Nephron (organoid): Measurements from ENCODE around the gene ADAMTSL3.
A peak's percentile ranks its signal among the peaks of the same experiment; 100 is the strongest.
"Not testable (repeated sequence)": the region's sequence is repeated elsewhere in the genome, so short reads cannot be mapped to it uniquely, and the experiment has no call there.

ENCODE experiments used
- H3K27ac Mint-ChIP-seq, 3 experiments: 2 replicates each; pipeline ENCODE4 v1.8.0; 2020; ENCODE audit warnings: mixed read lengths in 3 of 3, mild to moderate bottlenecking in 2 of 3, moderate library complexity in 1 of 3
- H3K27me3 Mint-ChIP-seq: 2 replicates; pipeline ENCODE4 v1.8.0; 2021; ENCODE audit warnings: low read depth, mild to moderate bottlenecking, moderate library complexity, mixed read lengths
- H3K36me3 Mint-ChIP-seq: 2 replicates; pipeline ENCODE4 v1.8.0; 2020; ENCODE audit warnings: low read depth, mixed read lengths
- H3K4me1 Mint-ChIP-seq: 2 replicates; pipeline ENCODE4 v1.8.0; 2020; ENCODE audit warnings: mixed read lengths
- H3K4me3 Mint-ChIP-seq, 3 experiments: 2 replicates each; pipeline ENCODE4 v1.8.0; 2020; ENCODE audit warnings: mild to moderate bottlenecking in 3 of 3, mixed read lengths in 3 of 3, moderate library complexity in 2 of 3
- H3K9me3 Mint-ChIP-seq: 2 replicates; pipeline ENCODE4 v1.8.0; 2020; ENCODE audit warnings: mixed read lengths
- TF ChIP-seq, protein P1 (sequence below), 3 experiments: fragments of 200-600 bp; sonication (generic); IDR thresholded peaks; one replicate each; pipeline ENCODE4 v1.5.0; 2021; ENCODE audit warnings: antibody characterized with exemption in 3 of 3; ENCODE audit not compliant: unreplicated experiment in 3 of 3

Gene ADAMTSL3

DNA sequence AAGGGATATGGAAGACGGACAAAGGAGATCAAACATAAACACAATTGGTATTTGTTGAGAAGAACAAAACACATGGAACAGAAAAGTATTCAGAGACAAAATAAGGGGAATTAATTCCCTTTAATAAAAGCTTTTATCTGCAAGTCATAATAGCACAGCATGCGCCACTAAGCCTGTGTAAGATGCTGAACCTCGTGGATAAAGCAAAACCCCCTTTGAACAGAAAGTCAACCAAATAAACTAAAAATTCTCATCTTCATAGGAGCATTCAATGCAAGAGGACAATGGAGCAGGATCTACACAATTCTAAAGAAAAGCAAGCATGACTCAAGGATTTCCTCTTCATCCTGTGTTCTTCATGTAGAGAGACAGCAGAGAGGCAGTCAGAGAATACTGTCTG lies 307.4 kb downstream of the ADAMTSL3 start:
- TF ChIP-seq, protein P1, sequence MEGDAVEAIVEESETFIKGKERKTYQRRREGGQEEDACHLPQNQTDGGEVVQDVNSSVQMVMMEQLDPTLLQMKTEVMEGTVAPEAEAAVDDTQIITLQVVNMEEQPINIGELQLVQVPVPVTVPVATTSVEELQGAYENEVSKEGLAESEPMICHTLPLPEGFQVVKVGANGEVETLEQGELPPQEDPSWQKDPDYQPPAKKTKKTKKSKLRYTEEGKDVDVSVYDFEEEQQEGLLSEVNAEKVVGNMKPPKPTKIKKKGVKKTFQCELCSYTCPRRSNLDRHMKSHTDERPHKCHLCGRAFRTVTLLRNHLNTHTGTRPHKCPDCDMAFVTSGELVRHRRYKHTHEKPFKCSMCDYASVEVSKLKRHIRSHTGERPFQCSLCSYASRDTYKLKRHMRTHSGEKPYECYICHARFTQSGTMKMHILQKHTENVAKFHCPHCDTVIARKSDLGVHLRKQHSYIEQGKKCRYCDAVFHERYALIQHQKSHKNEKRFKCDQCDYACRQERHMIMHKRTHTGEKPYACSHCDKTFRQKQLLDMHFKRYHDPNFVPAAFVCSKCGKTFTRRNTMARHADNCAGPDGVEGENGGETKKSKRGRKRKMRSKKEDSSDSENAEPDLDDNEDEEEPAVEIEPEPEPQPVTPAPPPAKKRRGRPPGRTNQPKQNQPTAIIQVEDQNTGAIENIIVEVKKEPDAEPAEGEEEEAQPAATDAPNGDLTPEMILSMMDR (IDR thresholded peaks at IDR 0.05; ENCODE audit: unreplicated experiment in 3 of 3), result no peak
- Mint-ChIP-seq H3K27me3 (no peaks in the 10 kb centered on the region), H3K4me3 (no peak overlapping the region), H3K27ac (no peak overlapping the region), H3K9me3 (peaks cover 25% of the 10 kb centered on the region), H3K4me1 (no peaks in the 10 kb centered on the region), H3K36me3 (no peaks in the 10 kb centered on the region)

DNA sequence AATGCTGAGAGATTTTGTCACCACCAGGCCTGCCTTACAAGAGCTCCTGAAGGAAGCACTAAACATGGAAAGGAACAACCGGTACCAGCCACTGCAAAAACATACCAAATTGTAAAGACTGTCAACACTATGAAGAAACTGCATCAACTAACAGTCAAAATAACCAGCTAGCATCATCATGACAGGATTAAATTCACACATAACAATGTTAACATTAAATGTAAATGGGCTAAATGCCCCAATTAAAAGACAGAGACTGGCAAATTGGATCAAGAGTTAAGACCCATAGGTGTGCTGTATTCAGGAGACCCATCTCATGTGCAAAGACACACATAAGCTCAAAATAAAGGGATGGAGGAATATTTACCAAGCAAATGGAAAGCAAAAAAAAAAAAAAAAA lies 311.0 kb downstream of the ADAMTSL3 start:
- H3K36me3 Mint-ChIP-seq, H3K27me3 Mint-ChIP-seq, H3K4me1 Mint-ChIP-seq, H3K4me3 Mint-ChIP-seq, H3K27ac Mint-ChIP-seq: not testable (repeated sequence)
- H3K9me3 Mint-ChIP-seq, result peaks cover 38% of the 10 kb centered on the region

DNA sequence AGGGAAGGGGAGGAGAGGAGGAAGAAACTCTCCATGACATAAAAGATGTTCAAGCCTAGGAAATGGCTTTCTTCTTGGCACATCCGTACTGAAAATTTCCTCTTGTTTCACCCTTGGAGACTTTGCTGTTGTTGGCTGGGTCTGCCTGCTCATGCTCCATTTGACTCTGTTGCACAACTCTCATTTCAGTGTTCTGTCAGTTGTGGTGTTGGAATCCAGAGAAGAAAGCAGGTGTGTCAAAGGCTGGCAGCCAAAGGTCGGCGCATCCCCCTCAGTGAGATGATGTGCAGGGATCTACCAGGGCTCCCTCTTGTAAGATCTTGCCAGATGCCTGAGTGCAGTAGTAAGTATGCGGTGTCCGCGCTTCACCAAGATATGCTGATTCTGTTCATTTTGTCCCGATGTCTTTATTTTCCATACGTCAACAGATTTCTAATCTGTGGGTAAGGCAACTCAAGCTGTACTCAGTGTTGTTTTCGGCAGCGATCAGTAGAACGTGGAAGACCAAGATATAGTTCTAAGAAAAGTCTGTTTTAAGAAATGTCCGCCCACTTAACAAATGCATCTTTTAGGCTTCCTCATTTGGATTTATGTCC lies 316.5 kb downstream of the ADAMTSL3 start:
- Mint-ChIP-seq H3K9me3 (peaks cover 24% of the 10 kb centered on the region), H3K27me3 (no peaks in the 10 kb centered on the region), H3K36me3 (no peaks in the 10 kb centered on the region), H3K4me3 (no peak overlapping the region), H3K27ac (peak overlapping the region in 2 of 3 experiments; percentile 46 to 61), H3K4me1 (peaks cover 6% of the 10 kb centered on the region)
- TF ChIP-seq, protein P1 (IDR thresholded peaks at IDR 0.05; ENCODE audit: unreplicated experiment in 3 of 3), result no peak

DNA sequence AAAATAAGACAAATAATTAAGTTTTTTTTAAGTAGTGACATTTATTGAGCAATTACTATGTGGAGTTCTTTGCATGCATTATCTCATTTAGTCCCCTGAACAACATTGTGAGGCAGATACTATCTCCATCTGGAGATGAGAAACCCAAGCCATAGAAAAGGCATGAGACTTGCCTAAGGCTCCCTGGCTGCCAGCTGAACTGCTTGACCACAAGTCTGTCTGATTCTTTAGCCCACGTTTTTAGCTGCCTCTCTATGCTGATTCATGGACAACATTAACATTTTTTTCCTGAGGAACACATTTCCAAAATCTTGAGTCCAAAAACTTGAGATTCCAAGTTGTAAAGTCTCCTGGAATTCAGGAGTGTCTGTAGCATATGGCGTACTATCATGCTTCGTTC lies 318.1 kb downstream of the ADAMTSL3 start:
- H3K4me3 Mint-ChIP-seq, result no peak overlapping the region
- peaks cover 23% of the 10 kb centered on the region for H3K9me3 Mint-ChIP-seq
- H3K27ac Mint-ChIP-seq, result no peak overlapping the region
- H3K36me3 Mint-ChIP-seq, result peaks cover 9% of the 10 kb centered on the region
- TF ChIP-seq, protein P1 (IDR thresholded peaks at IDR 0.05; ENCODE audit: unreplicated experiment in 3 of 3), result no peak
- H3K27me3 Mint-ChIP-seq, result peaks cover 5% of the 10 kb centered on the region
- H3K4me1 Mint-ChIP-seq, result peaks cover 6% of the 10 kb centered on the region

DNA sequence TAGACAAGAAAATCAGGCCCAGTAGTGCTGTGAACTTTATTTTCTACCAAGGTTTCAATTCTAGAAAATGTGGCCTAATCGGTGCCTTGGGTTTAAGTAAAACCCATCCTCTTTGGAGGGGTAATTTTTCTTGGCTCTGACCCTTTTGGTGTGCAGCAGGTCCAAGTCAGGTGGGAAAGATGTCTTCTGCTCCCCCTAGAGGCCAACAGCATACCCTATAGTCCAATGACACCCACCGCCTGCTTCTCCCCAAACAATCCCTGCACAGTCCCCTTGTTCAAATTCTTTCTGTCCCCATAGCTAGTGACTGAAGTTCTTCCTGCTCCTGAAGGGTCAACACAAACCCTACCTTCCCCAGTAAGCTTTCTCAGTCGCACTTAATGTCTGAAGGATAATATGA lies 319.9 kb downstream of the ADAMTSL3 start:
- TF ChIP-seq, protein P1 (IDR thresholded peaks at IDR 0.05; ENCODE audit: unreplicated experiment in 3 of 3), result no peak
- Mint-ChIP-seq H3K27me3 (peaks cover 9% of the 10 kb centered on the region), H3K4me3 (no peak overlapping the region), H3K27ac (no peak overlapping the region), H3K4me1 (peaks cover 6% of the 10 kb centered on the region), H3K9me3 (peaks cover 23% of the 10 kb centered on the region), H3K36me3 (peaks cover 9% of the 10 kb centered on the region)

DNA sequence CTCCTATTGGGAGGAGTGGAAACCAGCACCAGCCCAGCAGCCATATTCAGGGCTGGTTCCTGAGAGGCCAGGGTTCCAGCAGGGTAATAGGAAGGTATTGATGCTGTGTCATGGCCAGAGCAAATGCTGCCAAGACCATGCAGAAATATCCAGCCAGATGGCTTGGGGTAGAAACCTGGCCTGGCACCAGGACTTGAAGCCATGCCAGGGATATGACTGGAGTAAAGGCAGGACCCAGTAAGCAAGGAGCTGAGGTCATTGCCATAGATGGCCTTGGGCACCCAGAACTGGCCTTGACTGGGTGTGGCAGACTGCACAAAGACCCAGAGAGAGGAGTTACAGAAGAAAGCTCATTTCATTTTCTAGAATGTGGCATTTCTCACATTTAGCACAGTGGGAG lies 324.1 kb downstream of the ADAMTSL3 start:
- no peaks in the 10 kb centered on the region for H3K4me1 Mint-ChIP-seq
- peaks cover 25% of the 10 kb centered on the region for H3K9me3 Mint-ChIP-seq
- no peak overlapping the region for H3K27ac Mint-ChIP-seq
- H3K27me3 Mint-ChIP-seq, result peaks cover 9% of the 10 kb centered on the region
- TF ChIP-seq, protein P1 (IDR thresholded peaks at IDR 0.05; ENCODE audit: unreplicated experiment in 3 of 3), result no peak
- H3K4me3 Mint-ChIP-seq, result no peak overlapping the region
- H3K36me3 Mint-ChIP-seq, result peaks cover 9% of the 10 kb centered on the region
